Uterus (tissue), 2 donors: ENCODE measurements around the gene CST3.

Source experiments
- POLR2A ChIP-seq, 2 donors: fragments of 450-650 bp; IDR thresholded peaks; one replicate each; pipeline ENCODE4 v1.6.1; 2016; ENCODE audit warnings: antibody characterized with exemption in 2 of 2, mild to moderate bottlenecking in 1 of 2, moderate library complexity in 1 of 2
- TF ChIP-seq, protein P1 (sequence below), 4 experiments: fragments of 200-600 bp in 2 of 4; fragments of 450-650 bp in 2 of 4; sonication (generic) in 2 of 4; IDR thresholded peaks; one replicate each; pipeline ENCODE4 v1.5.1; 2016 to 2019; ENCODE audit warnings: antibody characterized with exemption in 4 of 4, mild to moderate bottlenecking in 2 of 4, moderate library complexity in 1 of 4

DNA sequence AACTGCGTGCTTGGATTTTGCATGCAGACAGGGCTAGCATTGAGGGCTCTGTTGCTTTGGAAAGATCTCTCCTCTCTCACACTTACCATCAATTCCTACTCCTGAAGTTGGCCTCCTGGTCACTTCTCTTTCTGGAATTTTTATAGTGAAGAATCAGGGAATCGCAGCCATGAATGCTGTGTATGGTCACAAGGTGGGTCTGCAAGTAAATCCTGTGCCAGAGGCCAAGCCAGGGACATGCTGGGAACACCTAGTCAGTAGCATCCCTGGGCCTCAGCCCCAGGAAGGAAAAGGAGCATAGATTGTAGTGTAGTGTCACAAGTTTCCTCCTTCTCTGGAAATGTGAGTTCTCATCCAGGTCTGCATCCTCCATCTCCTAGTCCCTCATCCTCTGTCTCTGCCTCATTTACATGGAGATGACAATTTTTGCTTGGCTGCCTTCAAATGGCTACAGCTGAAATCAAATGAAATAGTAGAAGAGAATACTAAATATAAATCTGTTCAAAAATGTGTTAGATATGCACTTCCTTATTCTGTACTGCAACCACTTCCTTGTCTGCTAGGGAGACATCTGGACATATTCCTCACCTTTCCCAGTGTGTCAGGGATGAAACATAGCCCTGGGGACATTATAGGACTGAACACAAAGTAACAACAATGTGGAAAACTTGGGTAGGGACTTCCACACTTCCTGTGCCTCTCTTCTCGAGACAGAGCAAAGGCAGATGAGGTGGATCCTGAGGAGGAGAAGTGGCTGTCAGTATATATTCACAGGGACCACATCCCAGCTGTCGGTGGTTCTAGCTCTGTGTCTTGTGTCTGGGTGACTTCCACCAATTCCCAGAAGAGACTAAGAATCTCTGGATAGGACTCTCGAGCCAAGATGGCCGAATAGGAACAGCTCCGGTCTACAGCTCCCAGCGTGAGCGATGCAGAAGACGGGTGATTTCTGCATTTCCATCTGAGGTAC is 49.0 kb downstream of the CST3 start:
- TF ChIP-seq POLR2A (IDR thresholded peaks at IDR 0.05): no peak
- TF ChIP-seq, protein P1, sequence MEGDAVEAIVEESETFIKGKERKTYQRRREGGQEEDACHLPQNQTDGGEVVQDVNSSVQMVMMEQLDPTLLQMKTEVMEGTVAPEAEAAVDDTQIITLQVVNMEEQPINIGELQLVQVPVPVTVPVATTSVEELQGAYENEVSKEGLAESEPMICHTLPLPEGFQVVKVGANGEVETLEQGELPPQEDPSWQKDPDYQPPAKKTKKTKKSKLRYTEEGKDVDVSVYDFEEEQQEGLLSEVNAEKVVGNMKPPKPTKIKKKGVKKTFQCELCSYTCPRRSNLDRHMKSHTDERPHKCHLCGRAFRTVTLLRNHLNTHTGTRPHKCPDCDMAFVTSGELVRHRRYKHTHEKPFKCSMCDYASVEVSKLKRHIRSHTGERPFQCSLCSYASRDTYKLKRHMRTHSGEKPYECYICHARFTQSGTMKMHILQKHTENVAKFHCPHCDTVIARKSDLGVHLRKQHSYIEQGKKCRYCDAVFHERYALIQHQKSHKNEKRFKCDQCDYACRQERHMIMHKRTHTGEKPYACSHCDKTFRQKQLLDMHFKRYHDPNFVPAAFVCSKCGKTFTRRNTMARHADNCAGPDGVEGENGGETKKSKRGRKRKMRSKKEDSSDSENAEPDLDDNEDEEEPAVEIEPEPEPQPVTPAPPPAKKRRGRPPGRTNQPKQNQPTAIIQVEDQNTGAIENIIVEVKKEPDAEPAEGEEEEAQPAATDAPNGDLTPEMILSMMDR (IDR thresholded peaks at IDR 0.05): no peak
